K562 (cell line): ENCODE measurements around the gene CAPRIN1. TPM values are rescaled to one million over a fixed set of nuclear protein-coding genes. Genes with fewer than 3 reads are reported as not detected.

Experiments used
- CXXC5 ChIP-seq: fragments of 250-450 bp; sonication (Bioruptor Pico); IDR thresholded peaks from 2 replicates; pipeline ENCODE4 v1.8.0; 2022; ENCODE audit warnings: inconsistent platforms, mild to moderate bottlenecking, moderate library complexity
- DMBX1 ChIP-seq: fragments of 250-450 bp; sonication (Bioruptor Pico); IDR thresholded peaks from 2 replicates; pipeline ENCODE4 v1.8.0; 2022; ENCODE audit warnings: inconsistent platforms, mild to moderate bottlenecking, moderate library complexity, borderline replicate concordance
- ETV6 ChIP-seq, 3 experiments: fragments of 150-350 bp in 1 of 3; sonication (generic) in 1 of 3; formaldehyde crosslinking in 1 of 3; IDR thresholded peaks; 2 replicates each; pipeline versions ENCODE4 v1.6.1 to v1.8.0; 2014 to 2022; ENCODE audit warnings: borderline replicate concordance in 2 of 3, low read depth in 2 of 3, antibody characterized with exemption in 1 of 3, low read length in 1 of 3, mild to moderate bottlenecking in 1 of 3, missing genetic modification reagents in 1 of 3
- FOXM1 ChIP-seq, 2 experiments: fragments of 450-650 bp in 1 of 2; sonication (generic) in 1 of 2; formaldehyde crosslinking in 1 of 2; IDR thresholded peaks; 2 replicates each; pipeline versions ENCODE4 v1.6.1 to v1.9.0; 2017 to 2022; ENCODE audit warnings: low read depth in 2 of 2, mild to moderate bottlenecking in 2 of 2, missing genetic modification reagents in 1 of 2, moderate library complexity in 1 of 2
- NFRKB ChIP-seq: fragments of 450-650 bp; IDR thresholded peaks from 2 replicates; pipeline ENCODE4 v1.6.1; 2016; ENCODE audit warnings: low read depth
- NR2C2 ChIP-seq, 2 experiments: fragments of 200-800 bp in 1 of 2; sonication (Bioruptor generic) in 1 of 2; sonication (generic) in 1 of 2; formaldehyde crosslinking in 1 of 2; IDR thresholded peaks; 2 replicates each; pipeline versions ENCODE4 v1.6.1 to v1.8.0; 2016 to 2022; ENCODE audit warnings: mild to moderate bottlenecking in 1 of 2, missing compliant biosample characterization in 1 of 2, missing genetic modification characterization in 1 of 2, missing genetic modification reagents in 1 of 2
- SAFB2 ChIP-seq: fragments of 200-400 bp; formaldehyde crosslinking; IDR thresholded peaks from 2 replicates; pipeline ENCODE4 v1.6.1; 2018; ENCODE audit warnings: borderline replicate concordance, low read length, low read depth, moderate library complexity; ENCODE audit not compliant: severe bottlenecking
- ZNF143 ChIP-seq: sonication (generic); formaldehyde crosslinking; IDR thresholded peaks from 2 replicates; pipeline ENCODE4 v1.9.0; 2022; ENCODE audit warnings: mild to moderate bottlenecking, missing genetic modification reagents
- ZNF217 ChIP-seq: sonication (generic); formaldehyde crosslinking; IDR thresholded peaks from 2 replicates; pipeline ENCODE4 v1.8.0; 2022; ENCODE audit warnings: mild to moderate bottlenecking, missing genetic modification reagents
- polyA plus RNA-seq, 8 experiments: library from polyadenylated mRNA; depleted of rRNA in 4 of 8; stranded (reverse) in 5 of 8; unstranded in 3 of 8; fragments of >200 nt; fragmentation: Nextera tagmentation in 2 of 8; fragmentation: Illumina TruSeq in 1 of 8; extraction: Ambion mirVana in 2 of 8; extraction: Trizol in 1 of 8; gene quantifications; 2 replicates each; pipeline versions ENCODE4 v1.2.1 to v1.2.3, GENCODE V29; 2011 to 2014; ENCODE audit warnings: inconsistent platforms in 1 of 8, missing spikeins in 1 of 8
- total RNA-seq, 7 experiments: library from RNA; depleted of rRNA in 6 of 7; stranded (reverse); fragments of >200 nt in 6 of 7; fragmentation: Illumina TruSeq in 2 of 7; extraction: Trizol in 2 of 7; gene quantifications; 2 replicates each; pipeline versions ENCODE4 v1.2.1 to v1.2.3, GENCODE V29; 2011 to 2021; ENCODE audit warnings: low replicate concordance in 1 of 7
- TF ChIP-seq, protein P1 (sequence below): fragments of 450-650 bp; formaldehyde crosslinking; IDR thresholded peaks from 2 replicates; pipeline ENCODE4 v1.4.0; 2020; ENCODE audit warnings: mild to moderate bottlenecking, moderate library complexity
- TF ChIP-seq, protein P2 (sequence below): fragments of 450-650 bp; IDR thresholded peaks from 2 replicates; pipeline ENCODE4 v1.7.1; 2018; ENCODE audit warnings: mild to moderate bottlenecking, low read depth; ENCODE audit not compliant: partially characterized antibody
- TF ChIP-seq, protein P3 (sequence below): fragments of 200-800 bp; sonication (Bioruptor generic); IDR thresholded peaks from 2 replicates; pipeline ENCODE4 v1.6.1; 2017; ENCODE audit warnings: missing genetic modification characterization, missing compliant biosample characterization
- TF ChIP-seq, protein P4 (sequence below), 3 experiments: IDR thresholded peaks in 2 of 3; conservative IDR thresholded peaks in 1 of 3; 2 replicates each; pipeline ENCODE4 v1.5.1; 2011 to 2012; ENCODE audit warnings: low read length in 3 of 3, mild to moderate bottlenecking in 3 of 3, control low read depth in 2 of 3, improper control_type of control experiment in 1 of 3, inconsistent platforms in 1 of 3, low read depth in 1 of 3, mixed read lengths in 1 of 3, moderate library complexity in 1 of 3; ENCODE audit not compliant: insufficient read depth in 2 of 3
- TF ChIP-seq, protein P5 (sequence below): fragments of 450-650 bp; IDR thresholded peaks from 2 replicates; pipeline ENCODE4 v1.7.0; 2016; ENCODE audit warnings: borderline replicate concordance

The CAPRIN1 gene
- total and polyA plus RNA-seq, 9 of the 15 experiments (the other 6 are each of a cell fraction or from before 2014, with no cell fraction given): 49.6 to 271 (median 244) TPM

DNA sequence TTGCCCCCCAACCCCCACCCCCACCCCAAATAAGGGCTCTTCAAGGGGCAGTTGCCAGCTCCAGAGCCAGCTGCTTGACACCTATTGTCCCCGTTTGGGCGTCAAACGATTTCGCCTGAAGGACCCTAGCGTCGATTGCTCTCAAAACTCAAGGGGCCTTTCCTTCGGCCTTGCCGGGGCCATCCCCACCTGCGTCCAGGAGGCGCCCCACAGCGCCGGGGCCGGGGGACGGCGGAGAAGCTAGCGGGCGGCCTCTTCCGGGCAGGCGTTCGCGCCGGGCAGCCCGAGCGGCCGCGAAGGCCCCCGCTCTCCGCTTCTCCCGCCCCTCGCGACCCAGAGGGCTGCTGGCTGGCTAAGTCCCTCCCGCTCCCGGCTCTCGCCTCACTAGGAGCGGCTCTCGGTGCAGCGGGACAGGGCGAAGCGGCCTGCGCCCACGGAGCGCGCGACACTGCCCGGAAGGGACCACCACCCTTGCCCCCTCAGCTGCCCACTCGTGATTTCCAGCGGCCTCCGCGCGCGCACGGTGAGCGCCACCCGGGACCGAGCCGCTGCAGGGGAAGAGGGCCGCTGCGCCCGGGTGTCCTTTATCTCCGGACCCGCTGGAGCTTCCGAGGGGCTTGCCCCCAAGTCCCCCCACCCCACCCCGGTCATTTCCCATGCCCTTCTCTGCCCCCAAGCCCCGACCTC, at the start of gene CAPRIN1 (continued):
- TF ChIP-seq DMBX1: no peak
- peak; percentile 77 for TF ChIP-seq CXXC5 (CRISPR knock-in tag)
- TF ChIP-seq ZNF143 (CRISPR knock-in tag): peak; percentile 22; the same call in 1 of the 2 replicates
- 0 out of 2 replicates have a peak, but pooled peaks have one; percentile 37 for TF ChIP-seq NR2C2 (CRISPR knock-in tag; IDR thresholded peaks at IDR 0.05)
- peak; percentile 57; the same call in 1 of the 2 replicates for TF ChIP-seq NR2C2 (tag; IDR thresholded peaks at IDR 0.05)
- TF ChIP-seq, protein P1, sequence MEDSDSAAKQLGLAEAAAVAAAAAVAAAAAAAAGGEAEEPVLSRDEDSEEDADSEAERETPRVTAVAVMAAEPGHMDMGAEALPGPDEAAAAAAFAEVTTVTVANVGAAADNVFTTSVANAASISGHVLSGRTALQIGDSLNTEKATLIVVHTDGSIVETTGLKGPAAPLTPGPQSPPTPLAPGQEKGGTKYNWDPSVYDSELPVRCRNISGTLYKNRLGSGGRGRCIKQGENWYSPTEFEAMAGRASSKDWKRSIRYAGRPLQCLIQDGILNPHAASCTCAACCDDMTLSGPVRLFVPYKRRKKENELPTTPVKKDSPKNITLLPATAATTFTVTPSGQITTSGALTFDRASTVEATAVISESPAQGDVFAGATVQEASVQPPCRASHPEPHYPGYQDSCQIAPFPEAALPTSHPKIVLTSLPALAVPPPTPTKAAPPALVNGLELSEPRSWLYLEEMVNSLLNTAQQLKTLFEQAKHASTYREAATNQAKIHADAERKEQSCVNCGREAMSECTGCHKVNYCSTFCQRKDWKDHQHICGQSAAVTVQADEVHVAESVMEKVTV: no peak
- TF ChIP-seq, protein P2, sequence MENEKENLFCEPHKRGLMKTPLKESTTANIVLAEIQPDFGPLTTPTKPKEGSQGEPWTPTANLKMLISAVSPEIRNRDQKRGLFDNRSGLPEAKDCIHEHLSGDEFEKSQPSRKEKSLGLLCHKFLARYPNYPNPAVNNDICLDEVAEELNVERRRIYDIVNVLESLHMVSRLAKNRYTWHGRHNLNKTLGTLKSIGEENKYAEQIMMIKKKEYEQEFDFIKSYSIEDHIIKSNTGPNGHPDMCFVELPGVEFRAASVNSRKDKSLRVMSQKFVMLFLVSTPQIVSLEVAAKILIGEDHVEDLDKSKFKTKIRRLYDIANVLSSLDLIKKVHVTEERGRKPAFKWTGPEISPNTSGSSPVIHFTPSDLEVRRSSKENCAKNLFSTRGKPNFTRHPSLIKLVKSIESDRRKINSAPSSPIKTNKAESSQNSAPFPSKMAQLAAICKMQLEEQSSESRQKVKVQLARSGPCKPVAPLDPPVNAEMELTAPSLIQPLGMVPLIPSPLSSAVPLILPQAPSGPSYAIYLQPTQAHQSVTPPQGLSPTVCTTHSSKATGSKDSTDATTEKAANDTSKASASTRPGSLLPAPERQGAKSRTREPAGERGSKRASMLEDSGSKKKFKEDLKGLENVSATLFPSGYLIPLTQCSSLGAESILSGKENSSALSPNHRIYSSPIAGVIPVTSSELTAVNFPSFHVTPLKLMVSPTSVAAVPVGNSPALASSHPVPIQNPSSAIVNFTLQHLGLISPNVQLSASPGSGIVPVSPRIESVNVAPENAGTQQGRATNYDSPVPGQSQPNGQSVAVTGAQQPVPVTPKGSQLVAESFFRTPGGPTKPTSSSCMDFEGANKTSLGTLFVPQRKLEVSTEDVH: no peak
- no peak for TF ChIP-seq FOXM1 (IDR thresholded peaks at IDR 0.05; ENCODE audit: low read depth)
- no peak for TF ChIP-seq FOXM1 (CRISPR knock-in tag; IDR thresholded peaks at IDR 0.05; ENCODE audit: low read depth)
- TF ChIP-seq, protein P3, sequence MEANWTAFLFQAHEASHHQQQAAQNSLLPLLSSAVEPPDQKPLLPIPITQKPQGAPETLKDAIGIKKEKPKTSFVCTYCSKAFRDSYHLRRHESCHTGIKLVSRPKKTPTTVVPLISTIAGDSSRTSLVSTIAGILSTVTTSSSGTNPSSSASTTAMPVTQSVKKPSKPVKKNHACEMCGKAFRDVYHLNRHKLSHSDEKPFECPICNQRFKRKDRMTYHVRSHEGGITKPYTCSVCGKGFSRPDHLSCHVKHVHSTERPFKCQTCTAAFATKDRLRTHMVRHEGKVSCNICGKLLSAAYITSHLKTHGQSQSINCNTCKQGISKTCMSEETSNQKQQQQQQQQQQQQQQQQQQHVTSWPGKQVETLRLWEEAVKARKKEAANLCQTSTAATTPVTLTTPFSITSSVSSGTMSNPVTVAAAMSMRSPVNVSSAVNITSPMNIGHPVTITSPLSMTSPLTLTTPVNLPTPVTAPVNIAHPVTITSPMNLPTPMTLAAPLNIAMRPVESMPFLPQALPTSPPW (CRISPR knock-in tag): no peak
- no peak for TF ChIP-seq SAFB2
- TF ChIP-seq ETV6 (IDR thresholded peaks at IDR 0.05; ENCODE audit: borderline replicate concordance in 1 of 2, low read depth in 2 of 2, low read length in 1 of 2): peak in 1 of 2 experiments; percentile 19; a peak in 1 of 4 replicates
- peak; percentile 77; the same call in 1 of the 2 replicates for TF ChIP-seq ETV6 (CRISPR knock-in tag; IDR thresholded peaks at IDR 0.05; ENCODE audit: borderline replicate concordance)
- TF ChIP-seq, protein P4, sequence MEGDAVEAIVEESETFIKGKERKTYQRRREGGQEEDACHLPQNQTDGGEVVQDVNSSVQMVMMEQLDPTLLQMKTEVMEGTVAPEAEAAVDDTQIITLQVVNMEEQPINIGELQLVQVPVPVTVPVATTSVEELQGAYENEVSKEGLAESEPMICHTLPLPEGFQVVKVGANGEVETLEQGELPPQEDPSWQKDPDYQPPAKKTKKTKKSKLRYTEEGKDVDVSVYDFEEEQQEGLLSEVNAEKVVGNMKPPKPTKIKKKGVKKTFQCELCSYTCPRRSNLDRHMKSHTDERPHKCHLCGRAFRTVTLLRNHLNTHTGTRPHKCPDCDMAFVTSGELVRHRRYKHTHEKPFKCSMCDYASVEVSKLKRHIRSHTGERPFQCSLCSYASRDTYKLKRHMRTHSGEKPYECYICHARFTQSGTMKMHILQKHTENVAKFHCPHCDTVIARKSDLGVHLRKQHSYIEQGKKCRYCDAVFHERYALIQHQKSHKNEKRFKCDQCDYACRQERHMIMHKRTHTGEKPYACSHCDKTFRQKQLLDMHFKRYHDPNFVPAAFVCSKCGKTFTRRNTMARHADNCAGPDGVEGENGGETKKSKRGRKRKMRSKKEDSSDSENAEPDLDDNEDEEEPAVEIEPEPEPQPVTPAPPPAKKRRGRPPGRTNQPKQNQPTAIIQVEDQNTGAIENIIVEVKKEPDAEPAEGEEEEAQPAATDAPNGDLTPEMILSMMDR (IDR thresholded peaks at IDR 0.05 in 2 of 3, conservative IDR thresholded peaks at IDR 0.05 in 1 of 3; ENCODE audit: insufficient read depth in 2 of 3, low read depth in 1 of 3, low read length in 3 of 3): peak in 2 of 3 experiments; percentile 32 to 49; a peak in 3 of 6 replicates
- no peak for TF ChIP-seq ZNF217 (CRISPR knock-in tag)
- TF ChIP-seq, protein P5, sequence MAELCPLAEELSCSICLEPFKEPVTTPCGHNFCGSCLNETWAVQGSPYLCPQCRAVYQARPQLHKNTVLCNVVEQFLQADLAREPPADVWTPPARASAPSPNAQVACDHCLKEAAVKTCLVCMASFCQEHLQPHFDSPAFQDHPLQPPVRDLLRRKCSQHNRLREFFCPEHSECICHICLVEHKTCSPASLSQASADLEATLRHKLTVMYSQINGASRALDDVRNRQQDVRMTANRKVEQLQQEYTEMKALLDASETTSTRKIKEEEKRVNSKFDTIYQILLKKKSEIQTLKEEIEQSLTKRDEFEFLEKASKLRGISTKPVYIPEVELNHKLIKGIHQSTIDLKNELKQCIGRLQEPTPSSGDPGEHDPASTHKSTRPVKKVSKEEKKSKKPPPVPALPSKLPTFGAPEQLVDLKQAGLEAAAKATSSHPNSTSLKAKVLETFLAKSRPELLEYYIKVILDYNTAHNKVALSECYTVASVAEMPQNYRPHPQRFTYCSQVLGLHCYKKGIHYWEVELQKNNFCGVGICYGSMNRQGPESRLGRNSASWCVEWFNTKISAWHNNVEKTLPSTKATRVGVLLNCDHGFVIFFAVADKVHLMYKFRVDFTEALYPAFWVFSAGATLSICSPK: no peak
- peak; percentile 6; the same call in 1 of the 2 replicates for TF ChIP-seq NFRKB
